HG03045 (cell line): Measurements from ENCODE around the gene PLCG1.

Experiments
- ATAC-seq: cut with Tn5 transposase; IDR thresholded peaks from one replicate; pipeline ENCODE4 v1.9.1; 2021; ENCODE audit warnings: mild to moderate bottlenecking, moderate library complexity; ENCODE audit not compliant: unreplicated experiment

Gene PLCG1

DNA sequence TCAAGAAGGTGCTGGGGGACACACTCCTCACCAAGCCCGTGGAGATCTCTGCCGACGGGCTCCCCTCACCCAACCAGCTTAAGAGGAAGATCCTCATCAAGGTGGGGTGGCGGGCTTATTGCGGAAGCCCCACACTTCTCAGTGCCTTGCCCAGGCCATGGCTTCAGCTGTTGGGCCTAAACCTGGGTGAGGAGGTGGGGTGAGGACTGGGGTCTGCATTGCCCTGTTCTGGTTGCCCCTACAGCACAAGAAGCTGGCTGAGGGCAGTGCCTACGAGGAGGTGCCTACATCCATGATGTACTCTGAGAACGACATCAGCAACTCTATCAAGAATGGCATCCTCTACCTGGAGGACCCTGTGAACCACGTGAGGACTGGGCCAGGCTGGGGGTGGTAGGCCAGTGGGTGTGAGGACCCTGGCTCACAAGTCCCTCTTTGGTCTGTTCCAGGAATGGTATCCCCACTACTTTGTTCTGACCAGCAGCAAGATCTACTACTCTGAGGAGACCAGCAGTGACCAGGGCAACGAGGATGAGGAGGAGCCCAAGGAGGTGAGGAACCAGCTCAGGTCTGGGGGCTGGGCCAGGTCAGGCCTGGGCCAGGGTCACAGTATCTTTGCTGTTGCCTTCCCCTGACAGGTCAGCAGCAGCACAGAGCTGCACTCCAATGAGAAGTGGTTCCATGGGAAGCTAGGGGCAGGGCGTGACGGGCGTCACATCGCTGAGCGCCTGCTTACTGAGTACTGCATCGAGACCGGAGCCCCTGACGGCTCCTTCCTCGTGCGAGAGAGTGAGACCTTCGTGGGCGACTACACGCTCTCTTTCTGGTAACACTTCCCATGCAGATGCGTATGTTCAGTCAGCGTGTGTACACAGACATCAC is 27.9 kb downstream of the PLCG1 start:
- no peak for ATAC-seq

DNA sequence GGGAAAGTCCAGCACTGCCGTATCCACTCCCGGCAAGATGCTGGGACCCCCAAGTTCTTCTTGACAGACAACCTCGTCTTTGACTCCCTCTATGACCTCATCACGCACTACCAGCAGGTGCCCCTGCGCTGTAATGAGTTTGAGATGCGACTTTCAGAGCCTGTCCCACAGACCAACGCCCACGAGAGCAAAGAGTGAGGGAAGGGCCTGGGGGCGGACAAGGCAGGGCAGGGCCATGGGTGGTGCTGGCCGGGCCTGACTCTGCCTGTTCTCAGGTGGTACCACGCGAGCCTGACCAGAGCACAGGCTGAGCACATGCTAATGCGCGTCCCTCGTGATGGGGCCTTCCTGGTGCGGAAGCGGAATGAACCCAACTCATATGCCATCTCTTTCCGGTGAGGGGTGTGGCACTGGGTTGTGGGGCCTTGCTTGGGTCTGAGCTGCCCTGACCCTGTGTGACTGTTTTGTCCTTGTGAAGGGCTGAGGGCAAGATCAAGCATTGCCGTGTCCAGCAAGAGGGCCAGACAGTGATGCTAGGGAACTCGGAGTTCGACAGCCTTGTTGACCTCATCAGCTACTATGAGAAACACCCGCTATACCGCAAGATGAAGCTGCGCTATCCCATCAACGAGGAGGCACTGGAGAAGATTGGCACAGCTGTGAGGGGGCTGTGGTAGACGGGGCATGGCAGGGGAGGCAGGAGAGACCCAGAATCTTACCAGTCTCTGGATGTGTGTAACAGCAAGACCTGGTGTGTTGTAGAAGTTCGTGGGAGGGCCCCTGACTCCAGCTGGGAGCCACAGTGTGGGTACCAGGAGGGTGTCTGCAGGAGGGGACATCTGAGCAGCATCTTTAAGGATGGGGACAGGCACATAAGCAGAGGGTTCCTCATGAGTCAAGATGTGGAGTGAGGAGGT is 29.1 kb downstream of the PLCG1 start:
- no peak for ATAC-seq

DNA sequence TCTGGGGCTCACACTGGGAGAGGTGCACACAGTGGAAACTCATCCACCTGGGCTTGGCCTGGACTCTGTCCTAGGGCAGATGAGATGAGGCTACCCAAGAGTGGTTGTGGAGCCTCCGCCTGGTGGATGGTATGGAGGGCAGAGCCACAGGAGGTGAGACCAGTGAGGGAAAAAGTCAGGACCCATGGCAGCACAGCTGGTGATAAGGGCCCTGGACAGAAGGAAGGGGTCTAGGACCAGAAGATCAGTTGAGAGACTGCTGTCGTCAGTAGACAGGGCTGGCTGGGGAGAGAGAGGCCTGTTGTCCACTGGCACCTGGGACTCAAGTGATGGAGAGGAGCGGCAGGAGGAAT is 29.8 kb downstream of the PLCG1 start:
- no peak for ATAC-seq

DNA sequence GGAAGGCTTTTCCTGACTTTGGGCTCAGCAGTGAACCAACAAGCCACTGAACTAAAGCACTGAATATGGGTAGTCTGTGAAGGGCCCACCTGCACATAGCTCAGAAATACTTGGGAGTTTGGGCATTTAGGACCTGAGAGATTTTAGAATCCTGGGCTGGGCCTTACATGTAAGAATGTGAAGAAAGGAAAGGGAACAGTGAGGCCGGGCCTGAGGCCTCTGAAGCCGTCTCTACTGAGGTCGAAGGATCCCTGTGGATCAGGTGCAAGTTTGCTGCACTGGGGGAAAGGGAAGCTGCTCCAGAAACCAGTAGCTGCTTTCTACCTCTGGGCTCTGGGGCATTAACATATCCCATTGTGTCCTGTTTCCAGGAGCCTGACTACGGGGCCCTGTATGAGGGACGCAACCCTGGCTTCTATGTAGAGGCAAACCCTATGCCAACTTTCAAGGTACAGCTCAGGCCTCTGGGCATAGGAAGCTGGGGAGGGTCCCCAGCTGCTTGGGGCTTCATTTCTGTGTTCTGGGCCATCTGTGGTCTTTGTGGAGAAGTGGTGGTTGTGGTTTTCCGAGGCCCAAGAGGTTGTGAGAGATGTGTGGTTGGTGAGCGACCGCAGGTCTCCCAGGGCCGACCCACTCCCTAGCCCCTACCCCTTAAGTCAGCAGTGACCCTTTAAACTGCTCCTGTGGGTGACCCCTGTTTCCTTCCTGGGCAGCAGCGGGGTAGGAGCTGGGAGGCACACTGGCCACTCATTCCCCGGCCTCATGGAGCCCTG is 30.3 kb downstream of the PLCG1 start:
- ATAC-seq, result no peak

DNA sequence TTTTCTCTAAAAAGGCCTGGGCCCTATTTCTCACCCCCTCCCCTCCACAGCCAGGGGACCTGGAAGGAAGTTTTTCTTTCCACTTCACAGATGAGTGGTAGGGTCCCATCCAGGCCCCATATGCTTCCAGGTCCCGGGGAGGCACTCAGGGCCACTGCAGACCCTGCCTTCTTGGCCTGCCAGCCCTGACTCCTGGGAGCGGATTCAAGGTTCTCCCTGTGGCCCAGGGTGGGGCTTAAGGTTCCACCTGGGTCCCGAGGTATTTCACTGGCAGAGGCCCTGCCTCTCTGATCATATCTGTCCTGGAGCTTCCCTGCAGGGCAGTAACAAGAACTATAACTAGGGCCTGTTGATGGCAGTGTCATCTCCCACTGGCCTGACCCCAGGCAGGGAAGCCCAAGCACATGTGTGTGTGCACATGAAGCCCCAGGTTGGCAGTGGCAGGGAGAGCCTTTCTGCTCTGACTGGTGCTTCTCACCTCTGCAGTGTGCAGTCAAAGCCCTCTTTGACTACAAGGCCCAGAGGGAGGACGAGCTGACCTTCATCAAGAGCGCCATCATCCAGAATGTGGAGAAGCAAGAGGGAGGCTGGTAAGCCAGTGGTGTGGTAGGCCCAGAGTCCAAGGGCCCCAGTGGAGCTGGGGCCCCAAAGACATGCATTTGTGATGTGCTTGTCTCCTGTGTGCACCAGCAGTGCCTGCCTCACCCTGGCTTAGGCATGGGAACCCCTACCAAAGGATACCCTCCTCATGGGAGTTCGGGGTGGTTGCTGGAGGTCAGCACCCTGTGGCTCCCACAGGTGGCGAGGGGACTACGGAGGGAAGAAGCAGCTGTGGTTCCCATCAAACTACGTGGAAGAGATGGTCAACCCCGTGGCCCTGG is 31.2 kb downstream of the PLCG1 start:
- no peak for ATAC-seq

DNA sequence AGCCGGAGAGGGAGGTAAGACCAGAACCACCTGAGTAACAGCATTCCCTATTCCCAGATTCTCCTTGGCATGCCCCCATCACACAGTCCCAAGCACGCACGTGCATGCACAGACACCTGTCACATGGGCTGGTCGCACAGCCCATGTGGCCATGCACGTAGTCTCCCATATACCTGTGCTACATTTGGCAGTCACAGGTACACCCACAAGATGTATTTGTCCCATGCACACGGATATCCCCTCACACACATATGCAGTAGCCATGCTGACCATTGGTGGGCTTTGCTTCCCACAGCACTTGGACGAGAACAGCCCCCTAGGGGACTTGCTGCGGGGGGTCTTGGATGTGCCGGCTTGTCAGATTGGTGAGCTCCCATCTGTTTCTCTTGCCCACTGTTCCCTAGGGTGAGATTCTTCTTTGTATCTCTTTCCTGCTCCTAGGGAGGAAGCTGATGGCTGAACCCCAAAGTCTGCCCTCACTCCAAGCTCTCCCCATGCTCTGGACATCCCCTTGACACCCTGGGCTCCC is 31.9 kb downstream of the PLCG1 start:
- no peak for ATAC-seq

DNA sequence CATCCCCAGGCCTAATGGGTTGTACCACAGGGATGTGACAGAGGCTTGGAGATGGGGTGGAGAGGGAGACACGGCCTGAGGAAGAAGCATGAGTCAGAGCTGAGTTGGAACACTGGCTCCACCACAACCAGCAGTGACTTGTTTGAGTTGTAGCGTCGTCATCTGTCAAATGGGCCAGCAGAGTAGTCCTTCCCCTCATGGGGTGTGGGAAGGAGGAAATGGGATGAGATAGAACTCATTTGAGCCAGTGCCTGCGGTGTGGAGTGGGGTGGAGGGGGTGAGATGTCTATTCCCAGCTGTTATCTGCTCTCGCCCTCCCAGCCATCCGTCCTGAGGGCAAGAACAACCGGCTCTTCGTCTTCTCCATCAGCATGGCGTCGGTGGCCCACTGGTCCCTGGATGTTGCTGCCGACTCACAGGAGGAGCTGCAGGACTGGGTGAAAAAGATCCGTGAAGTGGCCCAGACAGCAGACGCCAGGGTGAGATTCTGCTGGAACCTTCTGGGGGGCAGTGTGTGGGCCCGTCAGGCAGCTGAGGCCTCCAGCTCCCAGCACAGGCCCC is 32.5 kb downstream of the PLCG1 start:
- no peak for ATAC-seq

DNA sequence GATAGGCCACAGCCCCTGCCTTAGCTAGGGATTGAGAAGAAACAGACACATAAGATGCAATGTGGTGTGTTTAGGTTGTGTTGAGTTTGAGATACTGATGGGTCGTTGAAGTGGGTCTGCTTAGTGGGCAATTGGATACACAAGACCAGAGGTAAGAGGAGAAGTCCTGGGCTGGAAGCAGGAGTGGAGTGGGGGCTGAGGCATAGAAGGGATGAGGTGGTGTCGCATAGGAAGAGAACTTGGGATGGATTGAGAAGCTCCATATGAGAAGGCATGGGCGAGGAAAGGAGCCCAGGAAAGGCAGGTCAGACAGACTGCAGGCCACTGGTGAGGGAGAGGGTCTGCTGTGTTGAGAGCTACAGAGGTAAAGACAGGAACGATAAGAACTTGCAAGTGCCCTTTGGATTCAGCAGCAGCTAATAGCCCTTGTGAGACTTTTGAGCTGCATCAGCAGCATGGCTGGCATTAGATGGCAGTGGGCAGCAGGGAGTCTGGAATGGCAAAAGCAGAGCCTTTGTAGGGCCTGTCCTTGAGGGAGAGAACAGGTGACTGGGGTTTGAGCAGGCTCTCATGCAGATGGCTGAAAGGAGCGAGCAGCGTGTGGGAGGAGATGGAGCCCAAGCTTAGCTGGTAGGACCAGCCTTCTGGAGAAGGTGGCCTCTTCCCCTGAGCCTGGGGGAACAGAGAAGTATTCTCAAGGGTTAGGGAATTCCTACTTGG is 33.2 kb downstream of the PLCG1 start:
- ATAC-seq, result no peak

DNA sequence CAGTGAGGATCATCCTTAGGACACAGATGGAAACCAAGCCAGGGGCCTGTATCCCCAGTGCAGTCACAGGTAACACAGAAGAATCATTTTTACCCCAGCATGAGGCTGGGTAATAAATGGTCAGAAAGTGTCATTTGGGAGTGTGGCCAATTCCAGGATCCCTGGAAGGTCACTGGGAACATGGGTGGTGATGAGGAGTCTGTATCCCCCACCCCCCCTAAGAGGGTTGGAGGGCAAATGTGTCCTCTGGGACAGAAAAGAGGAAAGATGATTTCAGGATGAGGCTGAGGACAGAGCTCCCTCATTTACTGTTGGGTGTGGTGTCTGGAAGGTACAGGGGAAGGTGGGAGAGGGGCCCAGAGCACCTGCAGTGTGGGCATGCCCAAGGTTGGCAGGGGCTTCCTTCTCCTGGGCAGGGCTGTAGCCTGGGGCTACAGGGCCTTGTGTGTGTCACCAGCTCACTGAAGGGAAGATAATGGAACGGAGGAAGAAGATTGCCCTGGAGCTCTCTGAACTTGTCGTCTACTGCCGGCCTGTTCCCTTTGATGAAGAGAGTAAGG is 34.5 kb downstream of the PLCG1 start:
- no peak for ATAC-seq

DNA sequence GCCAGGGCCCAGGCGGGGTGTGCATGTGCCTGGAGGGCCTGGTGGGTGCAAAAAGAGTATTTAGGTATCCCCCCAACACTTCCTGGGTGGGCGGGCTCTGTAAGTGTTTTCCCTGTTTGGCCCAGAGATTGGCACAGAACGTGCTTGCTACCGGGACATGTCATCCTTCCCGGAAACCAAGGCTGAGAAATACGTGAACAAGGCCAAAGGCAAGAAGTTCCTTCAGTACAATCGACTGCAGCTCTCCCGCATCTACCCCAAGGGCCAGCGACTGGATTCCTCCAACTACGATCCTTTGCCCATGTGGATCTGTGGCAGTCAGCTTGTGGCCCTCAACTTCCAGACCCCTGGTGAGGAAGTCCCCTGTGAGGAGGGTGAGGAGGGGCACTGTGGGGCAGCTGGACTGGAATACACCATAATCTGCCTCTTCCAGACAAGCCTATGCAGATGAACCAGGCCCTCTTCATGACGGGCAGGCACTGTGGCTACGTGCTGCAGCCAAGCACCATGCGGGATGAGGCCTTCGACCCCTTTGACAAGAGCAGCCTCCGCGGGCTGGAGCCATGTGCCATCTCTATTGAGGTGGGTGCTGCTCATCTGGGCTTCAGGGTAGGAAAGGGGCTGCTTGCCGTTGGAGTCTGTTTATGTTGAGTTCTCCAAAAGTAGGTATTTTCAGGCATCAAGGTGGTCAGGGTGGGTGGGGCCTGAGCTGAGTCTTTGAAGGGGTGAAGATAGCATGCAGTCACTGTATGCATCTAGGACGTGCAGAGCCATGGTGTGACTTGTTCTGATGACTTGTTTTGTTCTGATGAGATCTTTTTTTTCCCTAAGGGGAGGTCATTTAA is 35.2 kb downstream of the PLCG1 start:
- no peak for ATAC-seq

DNA sequence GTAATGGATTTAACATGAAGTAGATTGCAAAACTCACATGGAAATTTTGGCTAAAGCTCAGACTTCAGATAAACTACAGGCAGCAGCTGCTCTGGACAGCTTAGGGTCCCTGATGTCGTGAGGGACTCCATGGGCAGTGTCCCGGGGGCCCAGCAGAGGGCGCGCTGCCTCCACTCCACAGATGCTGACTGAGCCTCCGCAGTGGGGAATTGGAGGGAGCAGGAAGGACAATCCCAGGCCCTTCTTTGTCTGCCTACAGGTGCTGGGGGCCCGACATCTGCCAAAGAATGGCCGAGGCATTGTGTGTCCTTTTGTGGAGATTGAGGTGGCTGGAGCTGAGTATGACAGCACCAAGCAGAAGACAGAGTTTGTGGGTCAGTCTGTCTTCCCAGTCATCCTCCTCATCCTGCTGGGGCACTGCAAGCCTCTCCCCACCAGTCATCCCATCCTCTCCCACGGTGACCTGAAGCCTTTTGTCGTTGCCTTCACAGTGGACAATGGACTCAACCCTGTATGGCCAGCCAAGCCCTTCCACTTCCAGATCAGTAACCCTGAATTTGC is 35.9 kb downstream of the PLCG1 start:
- no peak for ATAC-seq

DNA sequence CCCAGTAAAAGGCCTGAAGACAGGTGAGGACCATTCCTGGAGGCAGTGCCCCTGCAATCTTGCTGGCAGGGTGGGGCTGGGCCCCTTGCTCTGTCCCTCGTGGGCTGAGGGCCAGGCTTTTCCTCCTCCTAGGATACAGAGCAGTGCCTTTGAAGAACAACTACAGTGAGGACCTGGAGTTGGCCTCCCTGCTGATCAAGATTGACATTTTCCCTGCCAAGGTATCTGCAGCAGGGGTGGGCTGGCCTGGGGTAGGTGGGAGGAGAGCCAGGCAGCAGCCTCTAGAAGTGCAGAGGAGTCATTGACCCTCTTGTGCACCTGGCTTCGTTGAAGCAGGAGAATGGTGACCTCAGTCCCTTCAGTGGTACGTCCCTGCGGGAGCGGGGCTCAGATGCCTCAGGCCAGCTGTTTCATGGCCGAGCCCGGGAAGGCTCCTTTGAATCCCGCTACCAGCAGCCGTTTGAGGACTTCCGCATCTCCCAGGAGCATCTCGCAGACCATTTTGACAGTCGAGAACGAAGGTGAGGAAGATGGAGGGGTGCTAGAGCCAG is 36.5 kb downstream of the PLCG1 start:
- no peak for ATAC-seq

DNA sequence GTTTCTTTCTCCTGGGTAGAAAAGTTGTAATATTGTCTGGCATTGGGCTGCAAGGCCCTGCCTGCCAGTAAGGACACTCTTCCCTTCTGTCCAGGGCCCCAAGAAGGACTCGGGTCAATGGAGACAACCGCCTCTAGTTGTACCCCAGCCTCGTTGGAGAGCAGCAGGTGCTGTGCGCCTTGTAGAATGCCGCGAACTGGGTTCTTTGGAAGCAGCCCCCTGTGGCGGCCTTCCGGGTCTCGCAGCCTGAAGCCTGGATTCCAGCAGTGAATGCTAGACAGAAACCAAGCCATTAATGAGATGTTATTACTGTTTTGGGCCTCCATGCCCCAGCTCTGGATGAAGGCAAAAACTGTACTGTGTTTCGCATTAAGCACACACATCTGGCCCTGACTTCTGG is 37.0 kb downstream of the PLCG1 start:
- no peak for ATAC-seq

DNA sequence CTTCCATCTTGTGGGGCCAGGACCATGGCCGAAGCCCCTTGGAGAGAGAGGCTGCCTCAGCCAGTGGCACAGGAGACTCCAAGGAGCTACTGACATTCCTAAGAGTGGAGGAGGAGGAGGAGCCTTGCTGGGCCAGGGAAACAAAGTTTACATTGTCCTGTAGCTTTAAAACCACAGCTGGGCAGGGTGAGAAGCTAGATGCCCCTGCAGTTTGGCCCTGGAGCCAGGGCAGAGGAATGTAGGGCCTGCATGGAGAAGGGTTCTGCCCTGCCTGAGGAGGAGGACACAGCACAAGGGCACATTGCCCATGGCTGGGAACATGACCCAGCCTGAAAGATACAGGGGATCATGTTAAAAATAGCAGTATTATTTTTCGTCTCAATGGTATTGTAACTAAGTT is 37.4 kb downstream of the PLCG1 start:
- no peak for ATAC-seq

DNA sequence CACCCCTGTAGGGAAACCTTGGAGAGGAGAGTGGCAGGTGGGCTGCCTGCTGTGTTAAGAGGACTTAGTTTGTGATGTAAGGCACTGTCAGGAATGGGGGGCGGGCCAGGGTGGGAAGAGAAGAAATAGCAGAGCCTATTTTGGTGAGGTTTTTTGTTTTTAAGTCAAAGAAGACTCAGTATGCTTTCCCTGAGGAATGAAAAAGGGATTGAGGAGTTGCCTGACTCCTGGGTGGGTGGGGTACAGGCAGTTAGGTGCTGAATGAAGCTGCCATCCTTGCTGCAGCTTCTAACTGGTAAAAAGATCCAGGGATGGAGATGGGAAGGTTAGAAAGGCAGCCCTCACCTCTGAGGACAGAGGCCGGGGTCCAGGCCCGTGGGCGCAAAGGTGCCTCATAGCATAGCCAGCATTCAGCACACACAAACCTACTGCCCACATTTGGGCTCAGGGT is 37.9 kb downstream of the PLCG1 start:
- ATAC-seq, result no peak

DNA sequence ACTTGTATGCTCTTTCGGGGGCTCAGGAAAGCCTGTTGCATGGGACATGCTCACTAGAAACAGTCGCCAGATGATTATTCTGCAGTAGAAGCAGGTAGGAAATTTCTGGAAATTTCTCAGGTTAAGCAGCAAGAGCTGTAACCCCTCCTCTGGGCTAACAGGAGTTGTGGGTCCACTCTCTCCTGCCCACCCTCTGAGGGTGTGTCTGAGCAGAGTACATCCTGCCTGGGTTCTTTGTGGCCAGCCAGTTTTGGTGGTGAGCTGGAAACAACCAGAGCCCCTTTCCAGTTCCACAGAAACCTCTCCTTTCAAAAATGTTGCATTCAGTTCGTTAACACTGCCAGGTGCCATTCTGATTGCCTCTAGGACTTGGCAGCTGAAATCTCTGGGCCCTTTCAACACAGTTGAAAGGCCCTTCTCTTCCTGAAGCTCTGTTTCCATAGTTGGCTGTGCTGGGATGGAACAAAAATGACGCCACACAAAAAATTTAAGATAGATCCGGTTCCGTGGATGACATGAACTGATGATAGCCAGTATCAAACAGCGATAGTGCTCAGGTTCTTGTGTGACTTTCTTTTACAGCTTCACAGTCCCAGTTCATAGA is 38.5 kb downstream of the PLCG1 start:
- no peak for ATAC-seq
